GM21381 (cell line): ENCODE results near the gene BNIP1.

ENCODE experiments used
- ATAC-seq: cut with Tn5 transposase; IDR thresholded peaks from one replicate; pipeline ENCODE4 v1.9.1; 2021; ENCODE audit warnings: mild to moderate bottlenecking, moderate library complexity; ENCODE audit not compliant: unreplicated experiment

BNIP1 gene

DNA sequence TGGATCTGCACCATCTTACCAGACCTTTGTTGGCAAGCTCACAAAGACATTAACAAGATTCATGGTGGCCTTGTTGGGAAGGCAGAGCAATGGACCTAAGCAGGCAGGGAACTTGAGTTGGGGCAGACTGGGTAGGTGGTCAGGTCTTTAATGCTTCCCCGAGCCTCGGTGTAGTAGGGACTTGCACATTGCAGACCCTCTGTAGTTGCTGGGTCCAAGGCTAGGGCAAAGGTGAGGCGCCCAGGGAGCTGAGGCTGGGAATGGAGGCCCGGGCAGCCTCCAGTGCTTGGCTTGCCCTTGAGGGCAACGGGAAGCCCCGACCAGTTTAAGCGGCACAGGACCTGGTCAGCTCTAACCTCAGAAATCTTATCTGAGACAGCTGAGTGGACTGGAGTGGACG is 66.5 kb downstream of the BNIP1 start:
- ATAC-seq: no peak

GRCh38 chr5:173211284-173211683 is 67.0 kb downstream of the BNIP1 start:
- ATAC-seq: no peak

GRCh38 chr5:173213236-173213933 is 69.1 kb downstream of the BNIP1 start:
- no peak for ATAC-seq
